Aorta (tissue), 5 donors: ENCODE data around the gene B3GNT9. TPM values are rescaled to one million over a fixed set of nuclear protein-coding genes. Genes with fewer than 3 reads are reported as not detected.
A peak's percentile ranks its signal among the peaks of the same experiment; 100 is the strongest.

Experiments
- ATAC-seq: fragments of 200-7000 bp; cut with Tn5 transposase; one replicate; pipeline ENCODE4 v1.9.1; 2022; ENCODE audit warnings: moderate library complexity; ENCODE audit not compliant: low FRiP score
- DNase-seq, 2 donors: peaks; one replicate each; pipeline ENCODE4 v3.0.0-alpha.2; 2020
- H3K27ac ChIP-seq, 2 donors: one replicate each; pipeline ENCODE4 v1.5.1; 2013; ENCODE audit warnings: low read length in 2 of 2, mild to moderate bottlenecking in 2 of 2, moderate library complexity in 2 of 2, control low read depth in 1 of 2, inconsistent platforms in 1 of 2, low read depth in 1 of 2
- H3K27me3 ChIP-seq, 2 donors: one replicate each; pipeline ENCODE4 v1.6.1; 2013; ENCODE audit warnings: control low read depth in 1 of 2, low read length in 1 of 2, mild to moderate bottlenecking in 1 of 2, moderate library complexity in 1 of 2; ENCODE audit not compliant: insufficient read depth in 2 of 2, control insufficient read depth in 1 of 2
- H3K36me3 ChIP-seq, 2 donors: one replicate each; pipeline ENCODE4 v1.6.1; 2013; ENCODE audit warnings: control low read depth in 1 of 2, low read length in 1 of 2, mild to moderate bottlenecking in 1 of 2; ENCODE audit not compliant: insufficient read depth in 2 of 2, control insufficient read depth in 1 of 2
- H3K4me1 ChIP-seq, 2 donors: one replicate each; pipeline ENCODE4 v1.6.1; 2013; ENCODE audit warnings: low read length in 2 of 2, control low read depth in 1 of 2, mild to moderate bottlenecking in 1 of 2, moderate library complexity in 1 of 2; ENCODE audit not compliant: insufficient read depth in 2 of 2, control insufficient read depth in 1 of 2
- H3K4me3 ChIP-seq, 2 donors: one replicate each; pipeline ENCODE4 v1.5.1; 2013; ENCODE audit warnings: low read length in 2 of 2, control low read depth in 1 of 2, mild to moderate bottlenecking in 1 of 2
- H3K9me3 ChIP-seq: one replicate; pipeline ENCODE4 v1.6.1; 2013; ENCODE audit warnings: mild to moderate bottlenecking, low read length; ENCODE audit not compliant: control insufficient read depth
- WGBS, 2 donors: extraction: QIAGEN DNeasy Blood & Tissue Kit; methylation state at CpG; one replicate each; pipeline ENCODE4 v1.1.7; 2013; 5-methylcytosine and 5-hydroxymethylcytosine counted together
- intact Hi-C, 2 donors: fragments of 100-400 bp; cut with DNase I; formaldehyde crosslinking; loops; one replicate each; pipeline versions ENCODE4 v1.14.2 to v1.15.0; 2022
- polyA plus RNA-seq, 2 donors: library from polyadenylated mRNA; stranded (reverse); fragments of 200-250 nt; gene quantifications; one replicate each; pipeline ENCODE4 v1.2.3, GENCODE V29; 2013
- total RNA-seq, 2 donors: library from RNA; stranded (reverse); fragmentation: NEBNext Ultra II Directional; extraction: Animal tissue kit (Norgen Biotek cat#: 25700); gene quantifications; one replicate each; pipeline ENCODE4 v1.2.1, GENCODE V29; 2021
- donor health status: healthy with polysubstance abuse.
- donor health status: Bipolar disorder and iron deficiency.
- donor health status: DM: no; HTN: no; CAD: no.
- donor health status: DM: no; HTN: no; CAD: no.
- donor health status: DM: yes; HTN: yes; CAD: no.

Gene B3GNT9
- total and polyA plus RNA-seq, 4 donors, result 3.9 to 22.4 (median 17.2) TPM

DNA sequence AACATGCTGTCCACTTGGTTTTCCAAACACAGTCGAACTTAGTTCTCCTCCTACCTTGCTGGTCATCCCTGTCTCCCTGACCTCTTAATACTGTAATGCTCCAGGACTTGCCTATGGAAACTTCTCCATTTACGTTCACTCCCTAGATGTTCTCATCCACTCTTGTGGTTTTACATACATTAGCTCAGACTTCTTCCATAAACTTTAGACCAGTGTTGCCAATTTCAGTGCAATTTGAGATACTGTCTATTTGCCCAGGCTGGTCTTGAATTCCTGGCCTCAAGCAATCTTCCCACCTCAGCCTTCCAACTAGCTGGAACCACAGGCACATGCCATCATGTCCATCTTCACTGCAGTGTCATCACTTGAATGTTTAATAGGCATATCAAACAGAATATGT lies 31.5 kb upstream of the B3GNT9 start:
- Histone ChIP-seq H3K9me3 (no peaks in the 10 kb centered on the region), H3K4me1 (no peaks in the 10 kb centered on the region), H3K27ac (no peak overlapping the region), H3K27me3 (peaks cover 0 to 2% of the 10 kb centered on the region in 2 donors), H3K4me3 (no peak overlapping the region), H3K36me3 (no peaks in the 10 kb centered on the region)
- no peak for ATAC-seq
- no peak for DNase-seq
- WGBS, 2 donors, result 81 to 88% methylated on average over 2 of the region's 2 CpGs
- intact Hi-C loops, result loop anchor here (10.0 kb wide), 2 partner anchors 207 to 287 kb away; no protein-coding TSS in a partner anchor

DNA sequence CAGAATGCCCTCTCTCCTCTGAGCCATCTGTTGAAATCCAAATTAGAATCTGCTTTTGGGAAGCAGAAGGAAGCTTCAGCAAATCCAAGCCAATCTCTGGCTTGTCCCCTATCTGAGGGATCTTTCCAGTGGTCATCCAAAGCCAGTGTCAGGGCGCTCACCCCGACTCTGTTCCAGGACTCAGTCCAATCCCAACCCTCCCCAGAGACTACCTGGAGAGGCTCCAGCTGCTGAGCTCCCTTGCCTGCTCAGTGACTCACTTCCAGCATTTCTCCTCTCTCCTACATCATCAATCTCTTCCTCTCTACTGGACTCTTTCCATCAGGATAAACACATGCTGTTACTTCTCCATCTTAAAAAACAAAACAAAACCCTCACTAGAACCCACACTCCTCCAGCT lies 30.5 kb upstream of the B3GNT9 start:
- Histone ChIP-seq H3K4me3 (no peak overlapping the region), H3K9me3 (no peaks in the 10 kb centered on the region), H3K4me1 (no peaks in the 10 kb centered on the region), H3K27me3 (peaks cover 0 to 2% of the 10 kb centered on the region in 2 donors), H3K36me3 (no peaks in the 10 kb centered on the region), H3K27ac (no peak overlapping the region)
- ATAC-seq (no peak), DNase-seq (peak in 1 of 2 donors; percentile 87)
- intact Hi-C loops, result loop anchor here (10.0 kb wide), 2 partner anchors 207 to 287 kb away; no protein-coding TSS in a partner anchor
- 6 to 8% methylated on average over 2 of the region's 2 CpGs for WGBS, 2 donors

DNA sequence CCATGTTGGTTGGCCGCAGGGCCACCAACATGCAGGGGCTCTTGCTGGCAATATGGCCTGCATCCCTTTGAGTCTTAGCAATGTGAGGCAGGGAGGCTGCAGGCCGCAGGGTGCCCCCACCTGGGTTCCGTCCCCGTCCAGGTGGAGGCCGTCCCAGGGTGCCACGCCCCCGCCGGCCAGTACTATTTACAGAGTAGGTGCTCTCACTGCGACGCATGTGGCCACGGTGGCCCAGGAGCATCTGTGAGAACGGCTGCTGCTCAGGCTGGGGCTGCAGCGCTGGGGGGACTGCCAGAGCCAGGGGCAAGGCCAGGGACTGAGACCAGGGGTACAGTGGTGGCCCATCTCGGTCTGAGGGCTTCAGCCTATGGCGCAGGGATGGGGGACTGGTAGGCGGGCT lies 29.4 kb upstream of the B3GNT9 start:
- H3K27me3 ChIP-seq, result peaks cover 0 to 2% of the 10 kb centered on the region in 2 donors
- H3K9me3 ChIP-seq, result no peaks in the 10 kb centered on the region
- no peak overlapping the region for H3K4me3 ChIP-seq
- no peaks in the 10 kb centered on the region for H3K36me3 ChIP-seq
- H3K27ac ChIP-seq, result no peak overlapping the region
- DNase-seq, result peak in 1 of 2 donors; percentile 75
- H3K4me1 ChIP-seq, result no peaks in the 10 kb centered on the region
- intact Hi-C loops, result loop anchor here (10.0 kb wide), 2 partner anchors 205 to 285 kb away; no protein-coding TSS in a partner anchor
- no peak for ATAC-seq
- WGBS, 2 donors, result 90 to 93% methylated on average over 16 of the region's 16 CpGs

DNA sequence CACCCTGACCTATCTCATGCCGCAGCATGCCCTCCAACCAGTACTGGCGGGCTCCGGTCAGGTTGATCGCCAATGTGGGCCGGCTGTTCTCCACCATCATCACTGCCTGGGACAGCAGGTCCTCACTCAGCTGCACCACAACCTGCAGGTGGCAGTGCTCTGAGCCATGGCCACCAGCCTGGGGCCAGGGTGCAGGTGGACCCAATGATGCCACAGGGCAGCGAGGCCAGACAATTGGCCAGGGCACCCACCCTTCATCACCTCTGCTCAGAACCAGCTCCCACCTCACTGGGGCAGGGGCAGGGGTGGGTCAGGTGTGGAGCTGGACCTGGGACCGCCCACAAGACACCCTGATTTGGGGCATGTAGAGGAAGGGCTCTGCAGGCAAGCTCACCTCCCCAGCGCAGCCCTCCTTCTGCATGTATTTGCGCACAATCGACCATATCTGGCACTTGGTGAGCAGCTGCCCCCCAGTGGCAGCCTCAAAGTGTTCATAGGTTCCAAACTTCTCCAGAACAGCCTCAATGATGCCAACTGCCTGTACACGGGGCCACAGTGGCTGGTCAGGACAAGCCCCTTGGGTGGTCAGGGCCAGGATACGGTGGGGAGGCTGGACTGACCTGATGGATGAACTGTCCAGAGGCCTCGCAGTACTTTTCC lies 28.8 kb upstream of the B3GNT9 start:
- Histone ChIP-seq H3K27me3 (peaks cover 0 to 2% of the 10 kb centered on the region in 2 donors), H3K36me3 (no peaks in the 10 kb centered on the region), H3K4me3 (no peak overlapping the region), H3K9me3 (no peaks in the 10 kb centered on the region), H3K4me1 (no peaks in the 10 kb centered on the region), H3K27ac (no peak overlapping the region)
- peak in 1 of 2 donors; percentile 75 for DNase-seq
- WGBS, 2 donors, result 91 to 92% methylated on average over 13 of the region's 13 CpGs
- no peak for ATAC-seq
- intact Hi-C loops, result loop anchor here (10.0 kb wide), 2 partner anchors 205 to 285 kb away; no protein-coding TSS in a partner anchor

DNA sequence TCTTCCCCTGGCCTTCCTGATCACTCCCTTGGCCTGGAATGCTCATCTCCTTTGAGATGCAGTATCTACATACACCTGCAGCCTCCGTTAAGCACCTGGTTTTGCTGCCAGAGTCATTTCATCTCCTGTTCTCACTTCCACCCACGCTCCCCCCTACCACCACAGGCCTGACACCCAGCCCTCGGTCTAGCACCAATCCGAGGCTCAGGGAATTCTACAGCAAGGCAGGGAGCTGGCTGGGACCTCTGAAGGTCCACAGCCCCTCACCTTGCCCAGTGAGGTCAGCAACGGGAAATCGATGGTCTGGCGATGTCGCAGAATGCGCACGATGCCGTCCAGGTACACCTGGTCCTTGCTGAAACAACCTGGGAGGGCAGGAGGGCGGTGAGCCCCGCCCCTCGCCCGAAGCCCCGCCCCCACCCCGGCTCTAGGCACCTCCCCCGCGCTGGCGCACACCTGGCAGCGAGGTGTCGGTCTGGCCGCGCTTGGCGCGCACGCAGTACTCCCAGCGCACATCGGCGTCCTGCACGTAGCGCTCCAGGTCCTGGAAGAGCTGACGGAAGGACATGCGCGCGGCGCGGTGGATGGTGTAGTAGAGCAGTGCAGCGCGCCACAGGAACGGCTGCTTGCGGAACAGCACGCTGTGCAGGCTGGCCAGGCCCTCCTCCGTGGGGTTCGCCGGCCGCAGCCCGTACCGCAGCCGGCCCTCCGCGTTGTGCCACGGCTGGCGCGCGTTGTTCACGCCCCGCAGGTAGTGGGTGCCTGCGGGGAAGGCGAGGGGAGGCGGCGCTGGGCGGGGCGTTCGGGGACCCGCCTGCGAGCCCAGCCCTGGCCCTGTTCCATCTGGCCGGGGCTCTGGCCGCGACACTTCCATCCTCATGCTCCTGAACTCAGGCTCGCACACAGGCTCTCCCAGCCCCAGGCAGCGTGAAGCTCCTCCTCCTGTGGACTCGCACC lies 27.2 kb upstream of the B3GNT9 start:
- Histone ChIP-seq H3K27ac (no peak overlapping the region), H3K9me3 (no peaks in the 10 kb centered on the region), H3K27me3 (peaks cover 0 to 2% of the 10 kb centered on the region in 2 donors), H3K36me3 (no peaks in the 10 kb centered on the region), H3K4me1 (no peaks in the 10 kb centered on the region), H3K4me3 (no peak overlapping the region)
- intact Hi-C loops, result no loop called here
- ATAC-seq (peak; percentile 20), DNase-seq (peak; percentile 73 to 85)
- 5 to 6% methylated on average over 63 to 73 of the region's 73 CpGs for WGBS, 2 donors

DNA sequence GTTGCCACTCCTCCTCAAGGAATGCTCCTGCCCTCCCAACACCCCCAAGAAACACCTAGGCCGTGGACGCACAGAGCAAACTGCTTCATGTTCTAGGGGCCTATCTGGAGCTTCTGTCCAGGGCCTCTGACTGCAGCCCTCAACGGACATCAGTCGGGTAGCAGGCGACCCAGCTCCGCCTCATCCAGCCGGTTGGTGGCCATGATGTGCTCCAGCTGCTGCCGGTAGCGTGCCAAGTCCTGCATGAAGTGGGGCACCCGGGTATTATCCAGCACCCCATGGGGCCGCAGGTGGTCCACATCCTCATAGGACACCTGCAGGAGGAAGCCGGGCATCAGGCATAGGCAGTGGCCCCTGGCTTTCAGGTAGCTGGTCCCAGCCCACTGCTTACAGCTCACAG lies 25.9 kb upstream of the B3GNT9 start:
- Histone ChIP-seq H3K36me3 (no peaks in the 10 kb centered on the region), H3K27ac (no peak overlapping the region), H3K27me3 (peaks cover 0 to 2% of the 10 kb centered on the region in 2 donors), H3K9me3 (no peaks in the 10 kb centered on the region), H3K4me1 (no peaks in the 10 kb centered on the region), H3K4me3 (no peak overlapping the region)
- 91 to 95% methylated on average over 12 of the region's 12 CpGs for WGBS, 2 donors
- intact Hi-C loops, result no loop called here
- DNase-seq (no peak), ATAC-seq (no peak)

DNA sequence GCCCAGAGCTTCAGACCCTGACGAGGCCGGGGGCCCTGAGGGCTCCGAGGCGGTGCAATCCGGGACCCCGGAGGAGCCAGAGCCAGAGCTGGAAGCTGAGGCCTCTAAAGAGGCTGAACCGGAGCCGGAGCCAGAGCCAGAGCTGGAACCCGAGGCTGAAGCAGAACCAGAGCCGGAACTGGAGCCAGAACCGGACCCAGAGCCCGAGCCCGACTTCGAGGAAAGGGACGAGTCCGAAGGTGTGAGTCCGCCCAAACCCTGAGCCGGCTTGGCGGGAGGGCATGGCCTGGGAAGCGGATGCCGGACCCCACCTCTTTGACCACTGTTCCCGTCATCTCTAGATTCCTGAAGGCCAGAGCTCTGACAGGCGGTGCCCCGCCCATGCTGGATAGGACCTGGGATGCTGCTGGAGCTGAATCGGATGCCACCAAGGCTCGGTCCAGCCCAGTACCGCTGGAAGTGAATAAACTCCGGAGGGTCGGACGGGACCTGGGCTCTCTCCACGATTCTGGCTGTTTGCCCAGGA lies 24.0 kb upstream of the B3GNT9 start:
- no peaks in the 10 kb centered on the region for H3K4me1 ChIP-seq
- peak overlapping the region in 1 of 2 donors; percentile 41 for H3K27ac ChIP-seq
- no peaks in the 10 kb centered on the region for H3K36me3 ChIP-seq
- no peak for ATAC-seq
- 61 to 65% methylated on average over 28 to 31 of the region's 31 CpGs for WGBS, 2 donors
- intact Hi-C loops, result no loop called here
- no peaks in the 10 kb centered on the region for H3K9me3 ChIP-seq
- peaks cover 0 to 2% of the 10 kb centered on the region in 2 donors for H3K27me3 ChIP-seq
- DNase-seq, result no peak
- H3K4me3 ChIP-seq, result no peak overlapping the region

DNA sequence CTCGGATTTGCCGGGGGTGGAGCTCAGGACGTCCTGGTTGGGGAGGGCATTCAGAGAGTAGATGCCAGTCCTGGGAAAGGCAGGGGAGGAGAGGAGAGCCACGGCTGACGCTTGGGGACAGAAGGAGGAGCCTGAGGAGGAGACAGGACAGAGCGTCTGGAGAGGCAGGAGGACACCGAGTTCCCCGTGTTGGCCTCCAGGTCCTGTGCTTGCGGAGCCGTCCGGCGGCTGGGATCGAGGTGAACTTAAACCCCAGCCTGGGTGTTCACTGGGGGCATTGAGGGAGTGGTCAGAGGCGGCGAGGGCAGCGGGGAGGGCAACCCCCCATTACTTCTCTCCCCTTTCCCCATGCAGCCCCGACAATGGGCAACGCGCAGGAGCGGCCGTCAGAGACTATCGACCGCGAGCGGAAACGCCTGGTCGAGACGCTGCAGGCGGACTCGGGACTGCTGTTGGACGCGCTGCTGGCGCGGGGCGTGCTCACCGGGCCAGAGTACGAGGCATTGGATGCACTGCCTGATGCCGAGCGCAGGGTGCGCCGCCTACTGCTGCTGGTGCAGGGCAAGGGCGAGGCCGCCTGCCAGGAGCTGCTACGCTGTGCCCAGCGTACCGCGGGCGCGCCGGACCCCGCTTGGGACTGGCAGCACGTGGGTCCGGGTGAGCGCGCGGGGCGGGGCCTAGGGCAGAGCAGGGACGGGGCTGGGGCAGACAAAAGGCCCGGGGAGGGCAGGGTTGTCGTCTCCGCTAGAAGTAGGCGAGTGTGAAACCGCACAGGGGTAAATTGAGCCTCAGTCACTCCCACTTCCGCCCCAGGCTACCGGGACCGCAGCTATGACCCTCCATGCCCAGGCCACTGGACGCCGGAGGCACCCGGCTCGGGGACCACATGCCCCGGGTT lies 23.3 kb upstream of the B3GNT9 start:
- peak; percentile 85 for ATAC-seq
- no peaks in the 10 kb centered on the region for H3K4me1 ChIP-seq
- H3K27me3 ChIP-seq, result peaks cover 0 to 2% of the 10 kb centered on the region in 2 donors
- H3K36me3 ChIP-seq, result no peaks in the 10 kb centered on the region
- H3K27ac ChIP-seq, result peak overlapping the region in 1 of 2 donors; percentile 90
- peak; percentile 92 to 95 for DNase-seq
- intact Hi-C loops, result no loop called here
- H3K9me3 ChIP-seq, result no peaks in the 10 kb centered on the region
- peak overlapping the region; percentile 0 to 8 for H3K4me3 ChIP-seq
- 1% methylated on average over 66 to 71 of the region's 71 CpGs for WGBS, 2 donors
